Medulla oblongata (tissue), 1 donor: ENCODE results near the gene RBM48.
A peak's percentile ranks its signal among the peaks of the same experiment; 100 is the strongest.
"Not testable (repeated sequence)": the region's sequence is repeated elsewhere in the genome, so short reads cannot be mapped to it uniquely, and the experiment has no call there.

ENCODE experiments used
- DNase-seq: peaks from one replicate; pipeline ENCODE4 v3.0.0-alpha.2; 2015; ENCODE audit errors: extremely low spot score

The RBM48 gene

DNA sequence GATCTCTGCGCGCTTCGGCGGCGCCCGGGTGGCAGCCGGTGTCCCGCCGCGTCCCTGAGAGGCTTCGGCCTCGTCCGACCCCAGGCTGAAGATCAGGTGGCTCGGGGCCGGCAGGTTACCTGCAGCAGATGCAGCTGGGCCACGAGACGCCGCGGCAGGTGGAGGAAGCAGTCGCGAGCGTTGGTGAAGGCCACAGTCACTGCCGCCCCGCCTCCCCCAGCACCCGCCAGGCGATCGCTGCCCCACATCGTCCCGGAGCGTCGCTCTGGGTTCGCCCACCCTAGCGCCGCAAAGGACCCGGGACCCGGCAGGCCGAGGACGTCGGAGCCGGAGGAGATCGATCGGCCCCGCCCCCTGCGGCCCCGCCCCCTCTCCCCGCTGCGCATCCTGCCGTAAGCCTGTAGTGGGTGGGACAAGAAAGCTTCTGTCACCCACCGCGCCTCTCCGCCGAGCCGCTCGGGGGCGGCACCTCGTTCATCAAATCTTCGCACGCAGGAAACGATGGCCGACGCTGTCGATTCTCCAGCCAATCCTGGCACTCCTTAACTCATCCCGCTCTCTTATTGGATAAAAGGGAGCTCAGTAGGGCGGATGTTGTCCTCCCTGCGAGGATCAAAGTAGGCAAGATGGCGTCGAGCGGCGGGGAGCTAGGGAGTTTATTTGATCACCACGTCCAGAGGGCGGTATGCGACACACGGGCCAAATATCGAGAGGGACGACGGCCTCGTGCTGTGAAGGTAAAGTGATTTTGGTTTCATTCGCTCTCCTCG is at the start of gene RBM48, which contains the start of gene PEX1:
TSS of gene RBM48 (plus strand) at position 608 of the 770 bp plus-strand sequence. CDS start at position 627, 19 bp downstream.
TSS of gene PEX1 (minus strand) at position 333 of the 770 bp plus-strand sequence. CDS start at position 248, 85 bp downstream.
- DNase-seq = peak; percentile 100

DNA sequence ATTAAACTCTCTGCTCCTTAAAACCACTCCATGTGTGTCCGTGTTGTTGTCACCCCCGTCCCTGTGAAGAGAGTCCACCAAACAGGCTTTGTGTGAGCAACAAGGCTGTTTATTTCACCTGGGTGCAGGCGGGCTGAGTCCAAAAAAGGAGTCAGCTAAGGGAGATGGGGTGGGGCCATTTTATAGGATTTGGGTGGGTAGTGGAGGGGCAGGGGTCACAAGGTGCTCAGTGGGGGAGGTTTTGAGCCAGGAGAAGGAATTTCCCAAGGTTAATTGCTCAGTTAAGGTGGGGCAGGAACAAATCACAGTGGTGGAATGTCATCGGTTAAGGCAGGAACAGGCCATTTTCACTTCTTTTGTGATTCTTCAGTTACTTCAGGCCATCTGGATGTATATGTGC is 49.4 kb upstream of the RBM48 start:
- DNase-seq = not testable (repeated sequence)

DNA sequence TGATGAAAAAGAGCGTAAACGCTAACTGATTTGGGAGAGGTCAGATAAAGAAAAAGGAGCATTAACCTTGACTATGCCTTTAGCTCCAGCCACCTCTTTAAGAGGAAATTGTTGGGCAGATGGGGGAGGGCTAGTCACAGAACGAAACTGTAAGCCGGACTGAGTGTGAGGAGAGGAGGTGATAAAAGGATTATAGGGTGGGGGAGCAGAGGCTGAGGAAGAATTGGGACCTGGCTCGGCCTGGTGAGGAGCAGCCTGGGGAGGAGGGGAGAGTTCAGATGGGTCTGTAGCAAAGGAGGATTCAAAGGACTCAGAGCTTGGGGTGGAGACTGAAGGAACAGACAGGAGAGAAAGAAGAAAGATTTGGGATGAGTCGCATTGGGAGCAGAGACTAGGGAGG is 45.0 kb upstream of the RBM48 start:
- not testable (repeated sequence) for DNase-seq

DNA sequence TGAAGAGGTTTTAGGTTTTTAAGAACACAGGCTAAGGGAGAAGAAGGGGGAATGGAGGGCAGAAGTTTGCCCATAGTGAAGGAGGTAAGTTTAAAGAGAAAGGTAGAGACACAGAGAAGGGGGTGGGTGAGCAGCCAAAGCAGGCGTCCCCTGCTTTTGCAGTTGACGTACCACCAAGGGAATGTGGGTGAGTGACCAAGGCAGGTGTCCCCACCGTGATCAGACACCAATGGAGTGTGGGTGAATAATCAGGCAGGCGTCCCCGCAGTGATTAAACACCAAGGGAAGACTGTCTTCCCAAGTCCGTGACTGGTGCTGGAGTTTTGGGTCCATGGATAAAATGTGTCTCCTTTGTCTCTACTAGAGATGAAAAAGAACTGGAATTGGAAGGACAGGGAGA is 44.4 kb upstream of the RBM48 start:
- not testable (repeated sequence) for DNase-seq

DNA sequence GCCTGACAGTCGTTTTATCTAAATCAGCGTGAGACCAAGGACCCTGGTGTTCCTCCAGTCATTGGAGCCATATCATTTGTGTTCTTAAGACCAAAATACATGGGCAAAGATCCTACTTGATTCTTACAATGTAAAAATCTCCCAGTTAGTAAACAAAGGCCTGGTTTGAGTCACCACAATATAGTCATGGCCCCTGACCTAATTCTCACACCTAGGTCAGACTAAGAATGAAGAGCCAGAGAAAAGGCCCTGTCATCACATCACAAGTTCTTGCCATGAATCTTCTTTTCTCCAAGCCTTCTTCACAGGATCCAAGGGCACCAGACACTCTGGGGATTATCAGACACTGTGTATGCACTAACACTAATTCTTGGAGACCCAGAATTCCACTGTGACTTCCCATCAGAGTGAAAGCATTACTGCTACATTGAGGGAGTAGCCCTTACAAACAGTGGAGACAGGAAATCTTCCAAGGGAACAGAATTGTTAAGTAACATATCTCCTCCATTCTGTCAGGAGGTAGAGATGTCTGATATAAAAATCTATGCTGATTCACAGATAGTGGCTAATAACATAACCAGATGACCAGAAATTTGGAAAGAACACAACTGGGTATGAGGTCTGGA is 43.2 kb upstream of the RBM48 start:
- DNase-seq = no peak

DNA sequence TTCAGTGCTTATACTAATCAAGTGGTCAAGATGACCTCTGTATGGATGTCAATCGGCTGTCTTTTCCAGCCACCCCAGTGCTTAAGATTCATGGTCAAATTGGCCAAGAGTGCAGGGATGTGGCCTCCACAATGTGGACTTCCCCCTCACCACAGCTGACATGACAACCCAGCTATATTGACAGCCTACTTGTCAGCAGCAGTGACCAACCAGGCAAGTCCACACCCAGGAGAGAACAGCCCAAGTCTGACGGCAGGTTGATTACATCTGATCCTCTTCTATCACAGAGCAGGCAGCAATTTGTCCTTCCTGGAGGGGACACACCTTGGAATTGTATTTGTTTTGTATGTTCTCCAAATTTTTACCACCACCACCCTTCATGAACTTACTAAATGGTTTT is 42.6 kb upstream of the RBM48 start:
- DNase-seq = no peak

DNA sequence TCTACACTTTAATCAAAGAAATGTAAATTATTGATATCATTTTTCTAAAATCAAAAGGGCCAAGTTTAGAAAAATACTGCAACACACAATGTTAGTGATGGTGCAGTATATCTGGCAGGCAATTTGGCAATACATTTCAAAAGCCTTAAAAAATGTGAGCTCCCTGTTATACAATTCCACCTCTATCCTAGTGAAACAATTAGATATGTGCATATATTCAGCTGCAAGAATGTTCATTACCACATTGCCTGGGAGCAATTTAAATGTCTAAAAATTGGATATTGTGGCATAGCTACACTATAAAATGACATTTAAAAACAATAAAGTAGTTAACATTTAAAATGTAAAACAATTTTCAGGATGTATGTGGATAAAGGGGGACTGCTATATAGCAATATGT is 40.8 kb upstream of the RBM48 start:
- no peak for DNase-seq

DNA sequence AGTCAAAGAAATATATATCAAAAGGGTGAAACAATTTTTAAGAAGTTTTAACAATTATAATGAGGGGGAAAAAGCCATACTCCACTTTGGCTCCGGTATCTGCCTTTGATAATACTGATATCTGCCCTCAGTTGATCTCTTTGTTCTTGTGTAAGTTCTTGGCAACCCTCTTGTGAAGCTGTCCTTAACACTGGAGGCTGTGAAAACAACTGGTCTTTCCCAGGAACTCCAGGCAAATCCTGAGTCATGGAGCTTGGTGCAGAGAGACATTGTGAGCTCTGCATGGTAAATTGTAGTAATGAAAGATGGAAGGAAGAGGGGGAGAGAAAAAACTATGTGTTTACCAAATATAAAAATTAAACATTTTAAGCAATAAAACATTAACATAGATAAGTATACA is 39.0 kb upstream of the RBM48 start:
- DNase-seq = peak; percentile 5

DNA sequence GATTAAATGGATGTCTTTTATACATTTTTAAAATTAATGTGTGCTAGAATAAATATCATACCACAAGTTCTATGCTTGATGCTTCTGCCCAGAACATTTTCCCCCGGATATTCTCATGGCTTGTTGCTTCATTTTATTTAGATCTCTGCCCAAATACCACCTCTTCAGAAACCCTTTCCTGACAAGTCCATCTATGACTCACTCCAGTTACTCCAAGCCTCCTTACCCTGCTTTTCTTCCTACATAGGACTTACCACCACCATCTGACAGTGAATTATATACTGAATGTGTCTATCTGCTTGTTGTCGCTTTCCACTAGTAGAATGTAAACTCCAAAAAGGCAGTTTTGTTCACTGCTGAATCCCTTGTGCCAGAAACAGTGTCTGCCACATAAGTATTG is 31.7 kb upstream of the RBM48 start:
- no peak for DNase-seq

DNA sequence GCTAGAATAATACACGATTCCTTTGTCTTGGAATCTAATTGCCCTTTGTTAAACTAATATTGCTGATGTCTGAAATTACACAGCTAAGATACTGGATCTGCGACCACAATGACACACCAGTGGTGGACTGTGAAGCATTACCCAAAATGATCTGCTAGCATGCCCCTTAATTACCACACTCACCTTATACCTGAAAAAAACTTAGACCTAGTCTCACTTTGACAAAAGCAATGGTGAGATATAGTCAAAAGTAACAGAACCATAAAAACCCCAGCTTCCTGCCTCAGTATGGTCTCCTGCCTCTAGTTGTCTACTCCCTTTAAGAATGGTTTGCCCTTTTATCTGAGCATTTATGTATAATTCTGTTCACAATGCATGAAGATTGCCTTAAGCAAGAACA is 30.0 kb upstream of the RBM48 start:
- no peak for DNase-seq

DNA sequence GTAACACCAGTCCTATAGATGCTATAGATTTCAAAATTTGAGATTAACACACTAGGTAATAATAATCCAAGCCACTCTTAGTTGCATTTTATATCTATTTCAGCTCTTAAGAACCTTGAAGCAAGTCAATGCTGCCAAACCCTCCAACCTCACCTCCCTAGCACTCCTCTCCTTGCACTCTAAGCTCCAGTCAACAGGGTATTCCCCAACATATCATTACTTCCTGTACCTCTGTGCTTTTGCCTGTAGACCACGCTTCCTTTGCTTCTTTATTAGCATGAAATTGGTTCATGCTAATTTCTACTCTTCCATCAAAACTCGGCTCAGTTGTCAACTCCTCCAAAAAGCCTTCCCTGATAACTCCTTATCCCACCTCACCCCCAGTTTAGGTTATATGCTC is 24.8 kb upstream of the RBM48 start:
- DNase-seq = no peak

DNA sequence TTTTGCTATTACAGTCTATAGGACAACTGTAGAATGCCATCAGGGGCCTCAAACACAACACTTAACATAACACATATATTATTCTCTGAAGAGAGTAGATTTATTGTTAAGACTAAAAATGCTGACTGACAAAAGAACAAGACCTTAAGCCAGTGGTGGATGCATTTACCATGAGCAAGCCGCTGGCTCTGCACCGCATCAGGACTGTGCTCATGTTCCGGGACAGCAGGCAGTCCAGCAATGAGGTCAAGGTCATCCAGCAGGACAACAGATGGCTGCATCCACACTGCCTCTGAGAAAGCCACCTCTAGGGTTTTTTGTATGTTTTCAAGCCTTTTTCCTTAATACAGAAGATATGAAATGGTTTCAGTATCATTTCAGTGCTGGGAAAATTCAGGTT is 24.0 kb upstream of the RBM48 start:
- no peak for DNase-seq

DNA sequence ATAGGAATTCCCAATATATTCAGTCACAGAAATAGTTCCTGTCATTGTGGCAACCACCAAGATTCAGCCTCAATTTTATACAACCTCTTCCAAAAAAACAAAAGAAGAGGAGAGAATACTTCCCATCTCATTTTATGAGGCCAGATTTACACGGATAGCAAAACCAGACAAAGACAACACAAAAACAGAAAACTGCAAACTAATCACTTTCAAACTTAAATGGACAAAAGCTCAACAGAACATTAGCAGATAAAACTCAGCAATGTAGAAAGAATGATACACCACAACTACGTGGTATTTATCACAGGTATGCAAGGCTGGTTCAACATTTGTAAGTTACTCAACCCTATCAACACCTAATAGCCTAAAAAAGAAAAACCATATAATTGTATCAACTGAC is 22.2 kb upstream of the RBM48 start:
- DNase-seq = no peak

DNA sequence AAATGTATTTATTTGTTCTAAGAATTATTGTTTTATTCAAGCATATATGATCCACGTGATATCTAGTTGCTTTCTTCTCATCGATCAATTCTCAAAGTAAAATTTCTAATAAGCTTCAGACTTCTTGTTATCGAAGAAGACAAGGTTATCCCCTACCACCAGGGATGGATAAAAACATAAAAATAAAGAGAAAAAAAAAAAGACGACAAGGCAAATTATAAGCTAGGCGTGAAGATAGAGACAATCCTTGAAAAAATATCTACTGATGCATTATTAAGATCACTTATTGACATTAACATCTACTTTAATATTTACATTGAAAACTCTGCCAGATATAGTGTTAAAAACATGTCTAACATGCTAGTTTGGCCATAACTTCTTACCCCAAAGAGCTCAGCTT is 19.6 kb upstream of the RBM48 start:
- no peak for DNase-seq

DNA sequence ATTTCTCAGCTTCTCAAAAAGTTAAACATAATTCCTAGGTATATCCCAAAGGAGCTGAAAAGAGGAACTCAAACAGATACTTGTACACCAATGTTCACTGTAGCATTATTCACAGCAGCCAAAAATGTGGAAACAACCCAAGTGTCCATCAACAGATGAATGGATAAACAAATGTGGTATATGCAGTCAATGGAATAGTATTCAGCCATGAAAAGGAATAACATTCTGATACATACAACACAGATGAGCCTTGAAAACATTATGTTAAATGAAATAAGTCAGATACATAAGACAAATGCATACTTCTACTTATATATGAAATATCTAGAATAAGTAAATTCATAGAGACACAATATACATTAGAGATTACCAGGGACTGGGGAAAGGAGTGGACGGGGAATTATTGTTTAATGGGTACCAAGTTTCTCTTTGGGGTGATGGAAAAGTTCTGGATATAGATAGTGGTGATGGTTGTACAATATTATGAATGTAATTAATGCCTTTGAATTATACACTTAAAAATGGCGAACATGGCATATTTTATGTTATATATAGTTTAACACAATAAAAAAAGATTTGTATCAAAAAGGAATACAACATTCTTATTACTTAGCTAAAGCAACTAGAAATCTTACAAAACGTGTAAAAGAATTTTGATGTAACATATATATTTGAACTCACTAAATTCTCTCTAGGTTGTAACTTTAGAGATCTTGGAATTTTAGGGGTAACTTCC is 15.3 kb upstream of the RBM48 start:
- DNase-seq = no peak

DNA sequence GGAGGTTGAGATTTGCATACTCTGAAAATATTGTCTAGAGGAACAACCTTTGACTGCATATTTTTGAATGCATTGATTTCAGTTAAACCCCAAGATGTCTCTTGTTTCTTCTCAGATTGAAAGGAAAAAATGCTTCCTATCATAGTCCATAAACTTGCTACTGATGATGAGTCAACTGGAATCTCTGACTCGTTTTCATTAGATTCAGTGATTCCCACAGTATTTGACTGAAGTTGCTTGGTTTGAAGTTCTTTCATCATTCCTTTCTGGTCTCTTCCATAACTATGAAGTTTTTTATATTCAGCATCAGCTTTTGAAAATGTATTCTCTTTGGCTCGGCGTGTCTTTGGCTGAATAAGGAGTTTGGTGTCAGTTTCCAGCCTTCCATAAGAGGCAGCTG is 11.0 kb upstream of the RBM48 start:
- no peak for DNase-seq

DNA sequence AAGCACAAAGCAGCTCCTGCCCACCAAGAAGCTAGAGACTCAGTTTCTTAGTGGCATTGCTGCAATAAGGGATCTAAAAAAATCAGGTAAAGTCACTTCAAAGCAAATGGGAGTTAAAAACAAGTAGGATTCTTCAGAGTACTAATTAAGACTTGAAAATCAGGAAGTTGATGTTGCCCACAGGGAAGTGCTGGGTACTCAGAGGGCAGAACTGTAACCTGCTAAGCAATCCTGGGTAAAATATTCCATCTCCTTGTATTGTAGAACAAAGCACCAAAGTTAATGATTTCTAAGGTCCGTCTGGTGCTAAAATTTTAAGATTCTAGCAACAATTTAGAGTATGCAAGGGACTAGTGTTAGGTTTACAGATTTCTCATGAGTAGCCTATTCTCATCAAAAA is 8.6 kb upstream of the RBM48 start:
- DNase-seq = no peak

DNA sequence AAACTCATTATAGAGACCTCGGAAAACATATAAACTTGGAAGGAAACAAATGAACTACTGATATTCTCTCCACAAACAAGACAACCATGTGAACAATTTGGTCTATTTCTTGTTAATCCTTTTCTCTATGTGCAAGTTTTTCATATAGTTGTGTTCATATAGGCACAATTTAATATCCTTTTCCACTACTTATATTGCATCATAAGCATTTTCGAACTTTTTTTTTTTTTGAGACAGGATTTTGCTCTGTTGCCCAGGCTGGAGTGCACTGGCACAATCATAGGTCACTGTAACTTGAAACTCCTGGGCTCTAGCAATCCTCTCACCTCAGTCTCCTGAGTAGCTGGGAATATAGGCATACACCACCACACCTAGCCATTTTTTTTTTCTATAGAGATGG is 5.5 kb upstream of the RBM48 start:
- DNase-seq = no peak

DNA sequence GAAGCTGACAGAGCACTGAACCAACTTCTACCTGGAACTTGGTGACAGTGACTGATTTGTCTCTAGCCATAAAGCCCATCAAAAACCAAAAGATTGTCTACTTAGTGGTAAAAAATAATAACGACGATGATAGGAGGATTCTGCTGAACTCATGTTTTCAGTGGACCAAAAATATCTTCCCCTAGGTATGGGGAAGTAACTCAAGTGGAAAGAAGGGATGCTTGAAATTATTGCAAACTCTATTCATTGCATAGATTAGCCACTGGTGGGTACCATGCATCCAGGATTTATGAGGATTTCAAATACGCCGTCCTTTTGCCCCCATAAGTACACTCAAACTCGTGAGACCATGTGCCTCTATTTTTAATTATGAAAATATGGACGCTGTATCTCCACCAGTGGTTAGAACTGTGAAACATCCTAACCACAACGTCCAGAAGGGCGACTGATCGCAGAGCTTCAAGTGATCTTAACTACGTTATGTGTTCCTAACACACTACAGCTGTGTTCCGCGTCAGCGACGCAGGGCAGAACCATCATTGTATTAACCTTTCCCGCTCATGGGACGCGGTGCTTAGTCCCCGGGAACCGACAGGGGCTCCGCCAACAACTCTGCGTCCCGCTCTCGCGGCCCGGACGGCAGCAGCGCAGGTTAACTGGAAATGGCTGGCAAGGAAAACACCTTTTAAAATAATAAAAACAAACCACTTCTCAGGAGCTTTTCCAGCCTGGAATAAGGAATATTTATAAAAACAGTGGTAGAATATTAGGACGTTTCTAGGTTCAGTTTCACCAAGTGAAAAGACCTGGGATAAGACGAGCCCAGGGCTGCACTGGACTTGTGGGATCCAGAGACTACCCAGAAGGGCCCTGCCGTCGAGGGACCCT is 1.1 kb upstream of the RBM48 start:
- DNase-seq = peak; percentile 38

DNA sequence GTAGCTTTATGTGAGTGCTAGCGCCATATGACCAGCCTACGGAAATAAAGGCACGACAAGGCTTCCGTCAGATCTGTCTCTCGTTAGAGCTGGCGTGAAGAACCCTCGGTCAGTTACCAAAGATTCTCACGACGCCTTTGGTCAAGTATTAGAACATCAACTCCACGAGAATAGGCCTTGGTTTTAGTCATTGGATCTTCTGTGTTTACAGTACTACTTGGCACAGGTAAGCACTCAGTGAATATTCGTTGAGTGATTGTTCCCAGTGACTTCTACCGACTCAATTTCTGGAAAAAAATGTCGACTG is 316 bp downstream of the RBM48 start:
- no peak for DNase-seq

DNA sequence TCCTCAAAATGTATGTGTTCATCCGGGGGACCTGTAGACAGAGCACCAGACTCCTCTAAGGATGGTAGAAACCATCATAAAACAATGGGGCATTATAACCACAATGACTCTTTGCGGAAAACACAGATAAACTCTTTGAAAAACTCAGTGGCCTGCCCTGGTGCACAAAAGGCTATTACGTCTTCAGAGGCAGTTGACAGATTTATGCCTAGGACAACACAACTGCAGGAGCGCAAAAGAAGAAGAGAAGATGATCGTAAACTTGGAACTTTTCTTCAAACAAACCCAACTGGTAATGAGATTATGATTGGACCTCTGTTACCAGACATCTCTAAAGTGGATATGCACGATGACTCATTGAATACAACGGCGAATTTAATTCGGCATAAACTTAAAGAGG is 6.0 kb downstream of the RBM48 start:
- peak; percentile 26 for DNase-seq

DNA sequence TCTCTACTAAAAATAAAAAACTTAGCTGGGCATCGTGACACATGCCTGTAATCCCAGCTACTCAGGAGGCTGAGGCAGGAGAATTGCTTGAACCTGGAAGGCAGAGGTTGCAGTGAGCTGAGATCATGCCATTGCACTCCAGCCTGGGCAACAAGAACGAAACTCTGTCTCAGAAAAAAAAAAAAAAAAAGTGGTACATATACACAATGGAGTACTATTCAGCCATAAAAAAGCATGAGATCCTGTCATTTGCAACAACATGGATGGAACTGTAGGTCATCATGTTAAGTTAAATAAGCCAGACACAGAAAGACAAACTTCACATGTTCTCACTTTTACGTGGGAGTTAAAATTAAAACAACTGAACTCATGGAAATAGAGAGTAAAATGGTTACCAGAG is 14.9 kb downstream of the RBM48 start:
- not testable (repeated sequence) for DNase-seq
